Mucosa of stomach (tissue), 1 donor: ENCODE data around the gene GRAMD2B.
"Not testable (repeated sequence)": the region's sequence is repeated elsewhere in the genome, so short reads cannot be mapped to it uniquely, and the experiment has no call there.

ENCODE experiments used
- H3K27me3 ChIP-seq: one replicate; pipeline ENCODE4 v1.7.0; 2013; ENCODE audit warnings: mild to moderate bottlenecking, low read length; ENCODE audit not compliant: control insufficient read depth, insufficient read depth
- H3K36me3 ChIP-seq: one replicate; pipeline ENCODE4 v1.7.0; 2013; ENCODE audit warnings: low read length; ENCODE audit not compliant: control insufficient read depth, insufficient read depth
- H3K4me1 ChIP-seq: one replicate; pipeline ENCODE4 v1.7.0; 2013; ENCODE audit warnings: mild to moderate bottlenecking, low read length; ENCODE audit not compliant: control insufficient read depth, insufficient read depth
- H3K4me3 ChIP-seq: one replicate; pipeline ENCODE4 v1.7.0; 2013; ENCODE audit warnings: low read length
- H3K9ac ChIP-seq: one replicate; pipeline ENCODE4 v1.7.0; 2013; ENCODE audit warnings: mild to moderate bottlenecking, low read length, moderate library complexity
- H3K9me3 ChIP-seq: one replicate; pipeline ENCODE4 v1.7.0; 2013; ENCODE audit warnings: mild to moderate bottlenecking, low read length, moderate library complexity; ENCODE audit not compliant: control insufficient read depth
- donor health status: Pancreatic carcinoma.

GRAMD2B gene

GRCh38 chr5:126455728-126456127 lies 32.5 kb downstream of the GRAMD2B start:
- Histone ChIP-seq H3K9me3 (no peaks in the 10 kb centered on the region), H3K9ac (no peak overlapping the region), H3K27me3 (no peaks in the 10 kb centered on the region), H3K4me1 (no peaks in the 10 kb centered on the region), H3K4me3 (no peak overlapping the region), H3K36me3 (no peaks in the 10 kb centered on the region)

DNA sequence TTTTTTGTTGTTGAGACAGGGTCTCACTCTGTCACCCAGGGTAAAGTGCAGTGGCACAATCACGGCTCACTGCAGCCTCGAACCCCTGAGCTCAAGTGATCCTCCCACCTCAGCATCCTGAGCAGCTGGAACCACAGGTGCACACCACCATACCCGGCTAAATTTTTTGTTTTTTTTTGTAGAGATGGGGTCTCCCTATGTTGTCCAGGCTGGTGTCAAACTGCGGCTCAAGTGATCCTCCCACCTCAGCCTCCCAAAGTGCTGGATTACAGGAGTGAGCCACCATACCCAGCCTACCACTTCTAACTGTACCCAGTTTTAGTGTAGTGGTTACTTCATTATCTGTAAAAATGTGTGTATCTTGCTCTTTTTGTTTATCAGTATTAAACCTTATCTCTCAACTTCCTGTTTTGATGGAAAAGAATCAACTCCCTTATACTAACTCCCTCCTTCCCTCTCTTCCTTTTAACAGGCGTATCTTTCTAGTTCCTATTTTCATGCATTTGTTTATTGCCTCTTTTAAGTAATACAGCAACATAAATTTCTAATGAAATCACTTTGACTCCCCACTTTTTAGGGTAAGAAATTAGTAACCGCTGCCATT lies 33.1 kb downstream of the GRAMD2B start:
- Histone ChIP-seq H3K9me3 (no peaks in the 10 kb centered on the region), H3K9ac (no peak overlapping the region), H3K4me1 (no peaks in the 10 kb centered on the region), H3K4me3 (no peak overlapping the region), H3K36me3 (no peaks in the 10 kb centered on the region), H3K27me3 (no peaks in the 10 kb centered on the region)

- no peak overlapping the region for H3K4me3 ChIP-seq
- H3K4me1 ChIP-seq, result peaks cover 29% of the 10 kb centered on the region
- no peaks in the 10 kb centered on the region for H3K9me3 ChIP-seq
- no peak overlapping the region for H3K9ac ChIP-seq
- H3K36me3 ChIP-seq, result no peaks in the 10 kb centered on the region
- no peaks in the 10 kb centered on the region for H3K27me3 ChIP-seq
Observed at GRCh38 chr5:126460459-126460858, 37.2 kb downstream of the GRAMD2B start.

DNA sequence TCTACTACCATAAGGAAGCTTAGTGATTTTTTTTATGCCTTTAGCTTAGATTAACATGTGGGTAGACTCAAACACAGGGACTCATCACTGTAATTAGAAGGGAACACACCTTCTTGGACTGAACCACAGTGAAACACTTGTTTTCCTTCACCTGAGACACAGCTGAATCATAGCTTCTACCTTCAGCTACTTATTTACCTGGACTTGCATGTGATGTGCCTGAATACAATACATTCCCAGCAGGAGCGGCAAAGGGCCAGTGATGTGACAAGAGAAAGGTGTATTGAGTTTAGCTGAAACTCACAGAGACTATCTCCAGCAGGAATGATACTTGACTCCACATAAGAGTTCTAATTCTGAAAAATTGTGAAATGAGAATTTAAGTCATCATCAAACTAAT lies 37.8 kb downstream of the GRAMD2B start:
- no peak overlapping the region for H3K4me3 ChIP-seq
- peaks cover 31% of the 10 kb centered on the region for H3K4me1 ChIP-seq
- H3K27me3 ChIP-seq, result no peaks in the 10 kb centered on the region
- no peaks in the 10 kb centered on the region for H3K36me3 ChIP-seq
- no peaks in the 10 kb centered on the region for H3K9me3 ChIP-seq
- no peak overlapping the region for H3K9ac ChIP-seq

DNA sequence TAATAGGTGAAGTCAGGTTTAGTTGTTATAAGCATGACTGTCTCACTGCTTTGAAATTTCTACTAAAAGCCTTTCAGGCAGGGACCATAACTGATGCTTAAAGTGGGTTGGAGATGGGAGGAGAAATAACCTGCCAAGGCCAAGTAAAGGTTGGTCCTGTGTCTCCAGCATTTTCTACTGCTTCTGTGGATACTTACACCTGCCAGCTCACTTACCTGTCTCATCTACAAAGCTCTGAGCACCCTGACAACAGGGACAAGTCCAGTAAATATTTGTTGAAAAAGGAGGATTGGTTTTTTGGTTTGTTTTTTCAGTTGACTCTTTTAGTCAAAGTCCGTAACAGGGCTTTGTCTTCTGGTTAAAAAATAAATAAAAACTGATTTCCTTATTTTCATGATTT lies 38.6 kb downstream of the GRAMD2B start:
- H3K4me3 ChIP-seq, result no peak overlapping the region
- no peaks in the 10 kb centered on the region for H3K27me3 ChIP-seq
- H3K36me3 ChIP-seq, result no peaks in the 10 kb centered on the region
- H3K9me3 ChIP-seq, result no peaks in the 10 kb centered on the region
- no peak overlapping the region for H3K9ac ChIP-seq
- H3K4me1 ChIP-seq, result peaks cover 31% of the 10 kb centered on the region

DNA sequence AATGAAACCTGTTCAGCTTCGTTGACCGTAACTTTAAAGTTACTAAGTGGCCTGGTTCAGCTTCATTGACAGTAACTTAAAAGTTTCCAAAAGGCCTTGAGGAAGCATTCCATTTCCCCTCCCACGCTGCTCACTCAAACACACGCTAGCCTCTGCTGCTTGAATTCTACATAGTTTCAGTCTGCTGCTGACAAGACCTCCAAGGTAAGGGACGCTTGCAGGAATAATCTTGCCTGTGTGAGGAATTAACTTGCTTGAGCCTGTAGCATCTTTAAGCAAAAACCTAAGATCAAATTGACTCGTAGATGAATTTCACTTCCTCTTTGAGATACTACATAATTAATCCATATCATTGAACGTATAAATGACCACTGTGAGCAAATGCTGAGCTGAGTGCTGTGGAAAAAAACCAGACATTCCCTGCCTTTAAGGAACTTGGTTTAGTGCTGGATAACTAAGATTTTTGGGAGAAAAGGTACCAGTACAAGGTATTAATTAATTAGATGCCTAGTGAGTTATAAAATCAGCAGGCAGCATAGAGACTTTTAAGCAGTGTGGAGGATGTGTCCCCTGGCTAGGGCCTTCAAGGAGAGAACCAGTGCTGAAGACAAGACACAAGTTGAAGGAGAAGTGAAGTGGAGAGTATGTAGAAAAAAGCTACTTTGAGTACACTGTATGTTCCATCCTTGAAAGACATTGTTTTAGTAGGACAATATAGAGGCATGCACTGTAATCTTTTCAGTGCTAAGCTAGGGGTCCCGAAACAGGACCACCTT lies 39.2 kb downstream of the GRAMD2B start:
- Histone ChIP-seq H3K27me3 (no peaks in the 10 kb centered on the region), H3K4me1 (peaks cover 31% of the 10 kb centered on the region), H3K4me3 (no peak overlapping the region), H3K9me3 (no peaks in the 10 kb centered on the region), H3K9ac (no peak overlapping the region), H3K36me3 (no peaks in the 10 kb centered on the region)

- Histone ChIP-seq H3K9ac (no peak overlapping the region), H3K4me3 (no peak overlapping the region), H3K36me3 (no peaks in the 10 kb centered on the region), H3K9me3 (no peaks in the 10 kb centered on the region), H3K27me3 (no peaks in the 10 kb centered on the region), H3K4me1 (peaks cover 31% of the 10 kb centered on the region)
Observed at GRCh38 chr5:126464016-126464415, 40.8 kb downstream of the GRAMD2B start.

- no peaks in the 10 kb centered on the region for H3K36me3 ChIP-seq
- no peaks in the 10 kb centered on the region for H3K9me3 ChIP-seq
- peaks cover 31% of the 10 kb centered on the region for H3K4me1 ChIP-seq
- H3K9ac ChIP-seq, result no peak overlapping the region
- H3K27me3 ChIP-seq, result no peaks in the 10 kb centered on the region
- H3K4me3 ChIP-seq, result no peak overlapping the region
Observed at GRCh38 chr5:126464959-126465358, 41.8 kb downstream of the GRAMD2B start.

DNA sequence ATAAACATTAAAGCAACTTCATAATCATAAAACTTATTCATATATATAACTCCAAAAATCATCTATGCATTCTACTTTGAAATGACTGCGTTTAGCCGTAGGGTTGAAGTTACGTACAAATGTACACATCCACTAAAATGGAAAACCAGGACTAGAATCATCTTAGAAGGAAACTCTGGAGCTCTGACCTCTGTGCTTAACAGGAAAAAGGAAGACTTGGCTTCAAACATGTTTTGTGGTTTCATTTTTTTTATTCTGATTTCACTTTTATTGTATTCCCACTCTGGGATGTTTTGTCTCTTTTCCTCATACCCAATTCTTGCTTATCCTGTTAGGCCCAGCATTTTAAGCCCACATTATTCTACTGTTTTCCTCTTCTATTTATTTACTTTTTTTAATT lies 44.9 kb downstream of the GRAMD2B start:
- no peaks in the 10 kb centered on the region for H3K36me3 ChIP-seq
- H3K9me3 ChIP-seq, result no peaks in the 10 kb centered on the region
- H3K4me3 ChIP-seq, result no peak overlapping the region
- no peaks in the 10 kb centered on the region for H3K27me3 ChIP-seq
- no peak overlapping the region for H3K9ac ChIP-seq
- peaks cover 18% of the 10 kb centered on the region for H3K4me1 ChIP-seq

DNA sequence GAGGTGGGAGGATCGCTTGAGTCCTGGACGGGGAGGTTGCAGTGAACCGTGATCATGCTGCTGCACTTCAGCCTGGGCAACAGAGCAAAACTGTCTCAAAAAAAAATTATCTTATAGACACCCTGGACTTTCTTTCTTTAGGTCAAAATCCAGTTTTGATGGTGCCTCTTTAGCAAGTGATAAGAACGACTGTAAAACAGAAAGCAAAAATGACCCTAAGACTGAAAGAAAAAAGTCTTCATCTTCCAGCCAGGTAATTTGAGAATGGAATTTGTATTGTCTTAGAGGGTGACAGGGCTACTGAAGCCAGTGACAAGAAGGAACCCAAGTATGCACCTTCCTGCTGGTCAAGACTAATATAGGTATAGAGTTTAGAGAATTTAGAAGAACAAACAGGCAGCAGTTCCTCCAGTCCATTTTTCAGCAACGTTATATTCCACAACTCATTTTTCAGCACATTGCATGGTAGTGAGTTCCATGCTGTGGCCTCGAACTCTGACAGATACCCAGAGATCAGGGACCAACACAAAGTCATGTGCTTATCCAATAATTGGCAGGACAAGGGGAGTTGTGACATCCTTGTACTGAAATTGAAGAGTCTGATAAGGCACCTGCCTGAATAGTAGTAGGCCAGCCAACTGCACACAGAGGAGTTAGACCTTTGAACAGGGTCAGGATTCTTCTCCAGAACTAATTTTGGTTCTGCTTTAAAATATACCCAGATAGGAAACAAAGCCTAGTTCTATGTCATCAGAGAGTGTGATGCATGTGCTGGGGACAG lies 46.5 kb downstream of the GRAMD2B start:
- no peak overlapping the region for H3K4me3 ChIP-seq
- H3K4me1 ChIP-seq, result peaks cover 8% of the 10 kb centered on the region
- H3K9ac ChIP-seq, result no peak overlapping the region
- no peaks in the 10 kb centered on the region for H3K36me3 ChIP-seq
- no peaks in the 10 kb centered on the region for H3K27me3 ChIP-seq
- H3K9me3 ChIP-seq, result no peaks in the 10 kb centered on the region

GRCh38 chr5:126470529-126470928 lies 47.3 kb downstream of the GRAMD2B start:
- H3K4me3 ChIP-seq, H3K4me1 ChIP-seq, H3K9me3 ChIP-seq, H3K27me3 ChIP-seq, H3K9ac ChIP-seq, H3K36me3 ChIP-seq: not testable (repeated sequence)

DNA sequence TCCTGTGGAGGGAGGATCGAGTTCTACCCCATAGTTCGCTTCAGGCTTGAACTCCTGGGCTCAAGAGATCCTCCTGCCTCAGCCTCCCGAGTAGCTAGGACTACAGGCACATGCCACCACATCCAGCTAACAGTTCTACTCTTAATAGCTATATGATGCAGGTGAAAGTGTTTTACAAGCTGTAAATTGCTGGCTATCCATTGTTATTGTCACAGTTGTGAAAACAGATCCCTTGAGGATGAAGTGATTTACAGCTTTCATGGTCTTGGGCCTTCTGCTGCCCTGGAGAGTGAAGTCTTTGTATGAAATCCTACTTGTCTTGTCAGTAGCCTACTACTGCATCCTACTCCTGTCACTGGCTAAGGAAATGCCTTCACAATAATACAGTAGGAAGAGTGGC lies 48.0 kb downstream of the GRAMD2B start:
- H3K9ac ChIP-seq, result no peak overlapping the region
- H3K27me3 ChIP-seq, result no peaks in the 10 kb centered on the region
- no peaks in the 10 kb centered on the region for H3K9me3 ChIP-seq
- no peaks in the 10 kb centered on the region for H3K4me1 ChIP-seq
- no peaks in the 10 kb centered on the region for H3K36me3 ChIP-seq
- no peak overlapping the region for H3K4me3 ChIP-seq
